Psoas muscle (tissue), 8 donors: Measurements from ENCODE around the gene ARHGEF17. TPM values are rescaled to one million over a fixed set of nuclear protein-coding genes. Genes with fewer than 3 reads are reported as not detected.
A peak's percentile ranks its signal among the peaks of the same experiment; 100 is the strongest.

Experiments used
- ATAC-seq, 4 donors: fragments of 200-7000 bp; cut with Tn5 transposase; one replicate each; pipeline ENCODE4 v1.9.1; 2020; ENCODE audit warnings: moderate library complexity in 3 of 4, mild to moderate bottlenecking in 2 of 4
- DNase-seq, 2 donors: peaks; one replicate each; pipeline ENCODE4 v3.0.0-alpha.2; 2020
- H3K27ac ChIP-seq: fragments of 200-600 bp; one replicate; pipeline ENCODE4 v1.8.0; 2022
- H3K27me3 ChIP-seq, 3 donors: fragments of 200-600 bp in 1 of 3; one replicate each; pipeline versions ENCODE4 v1.6.1 to v1.8.0; 2013 to 2022; ENCODE audit warnings: low read length in 2 of 3, mild to moderate bottlenecking in 2 of 3, moderate library complexity in 1 of 3; ENCODE audit not compliant: insufficient read depth in 3 of 3
- H3K36me3 ChIP-seq, 2 donors: fragments of 200-600 bp in 1 of 2; one replicate each; pipeline versions ENCODE4 v1.6.1 to v1.8.0; 2013 to 2022; ENCODE audit warnings: low read depth in 1 of 2, mild to moderate bottlenecking in 1 of 2, moderate library complexity in 1 of 2; ENCODE audit not compliant: insufficient read depth in 1 of 2
- H3K4me1 ChIP-seq: fragments of 200-600 bp; one replicate; pipeline ENCODE4 v1.8.0; 2022
- H3K4me3 ChIP-seq: fragments of 200-600 bp; one replicate; pipeline ENCODE4 v1.8.0; 2022; ENCODE audit warnings: mild to moderate bottlenecking
- H3K9me3 ChIP-seq: fragments of 200-600 bp; one replicate; pipeline ENCODE4 v1.8.0; 2022
- WGBS, 3 donors: extraction: QIAGEN DNeasy Blood & Tissue Kit; methylation state at CpG; one replicate each; pipeline versions ENCODE4 v1.1.6 to v1.1.7; 2013; 5-methylcytosine and 5-hydroxymethylcytosine counted together
- intact Hi-C, 2 donors: fragments of 100-400 bp; cut with DNase I; formaldehyde crosslinking; loops; one replicate each; pipeline versions ENCODE4 v1.11.0 to v1.14.2; 2022
- polyA plus RNA-seq, 3 donors: library from polyadenylated mRNA; stranded (reverse); fragments of 200-250 nt; gene quantifications; one replicate each; pipeline ENCODE4 v1.2.3, GENCODE V29; 2013
- total RNA-seq, 4 donors: library from RNA; stranded (reverse); fragmentation: NEBNext Ultra II Directional in 2 of 4; extraction: Animal tissue kit (Norgen Biotek cat#: 25700) in 2 of 4; gene quantifications; one replicate each; pipeline versions ENCODE4 v1.2.1 to v1.2.4, GENCODE V29; 2021 to 2023
- TF ChIP-seq, protein P1 (sequence below): fragments of 200-600 bp; IDR thresholded peaks from one replicate; pipeline ENCODE4 v1.8.0; 2022; ENCODE audit warnings: antibody characterized with exemption
- donor health status: healthy with polysubstance abuse.
- donor health status: DM: no; HTN: no; CAD: no; lungs with moderate emphysema.
- donor health status: Bipolar disorder and iron deficiency.
- donor health status: healthy.
- donor health status: DM: yes; HTN: yes; CAD: no.
- donor health status: DM: no; HTN: no; CAD: no.
- donor health status: DM: no; HTN: no; CAD: no.
- donor health status: DM: yes; HTN: yes; CAD: no.

Gene ARHGEF17
- total and polyA plus RNA-seq, 7 donors: 5.7 to 38.4 (median 10.8) TPM

DNA sequence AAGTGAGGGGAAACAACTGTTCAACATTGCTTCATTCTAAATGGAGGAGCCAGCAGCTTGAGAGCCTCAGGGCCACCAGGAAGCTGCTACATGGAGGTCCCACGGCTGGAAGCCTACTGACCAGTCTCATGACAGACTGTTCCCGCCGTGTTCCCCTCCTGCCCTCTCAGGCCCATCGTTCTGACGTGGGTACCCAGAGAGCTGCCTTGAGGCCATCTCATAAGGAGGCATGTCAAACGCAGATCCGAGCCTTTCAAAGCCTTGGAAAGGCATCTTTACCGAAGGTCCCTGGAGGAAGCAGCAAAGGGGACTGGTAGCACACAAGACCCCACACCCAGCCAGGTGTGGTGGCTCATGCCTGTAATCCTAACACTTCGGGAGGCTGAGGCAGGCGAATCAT lies 8.3 kb upstream of the ARHGEF17 start:
- DNase-seq: peak in 1 of 2 donors; percentile 19
- Histone ChIP-seq H3K27me3 (no peaks in the 10 kb centered on the region), H3K36me3 (no peaks in the 10 kb centered on the region), H3K27ac (no peak overlapping the region), H3K4me3 (no peak overlapping the region), H3K4me1 (no peaks in the 10 kb centered on the region), H3K9me3 (no peaks in the 10 kb centered on the region)
- 86 to 88% (median 86%) methylated on average over 10 of the region's 10 CpGs for WGBS, 3 donors
- TF ChIP-seq, protein P1, sequence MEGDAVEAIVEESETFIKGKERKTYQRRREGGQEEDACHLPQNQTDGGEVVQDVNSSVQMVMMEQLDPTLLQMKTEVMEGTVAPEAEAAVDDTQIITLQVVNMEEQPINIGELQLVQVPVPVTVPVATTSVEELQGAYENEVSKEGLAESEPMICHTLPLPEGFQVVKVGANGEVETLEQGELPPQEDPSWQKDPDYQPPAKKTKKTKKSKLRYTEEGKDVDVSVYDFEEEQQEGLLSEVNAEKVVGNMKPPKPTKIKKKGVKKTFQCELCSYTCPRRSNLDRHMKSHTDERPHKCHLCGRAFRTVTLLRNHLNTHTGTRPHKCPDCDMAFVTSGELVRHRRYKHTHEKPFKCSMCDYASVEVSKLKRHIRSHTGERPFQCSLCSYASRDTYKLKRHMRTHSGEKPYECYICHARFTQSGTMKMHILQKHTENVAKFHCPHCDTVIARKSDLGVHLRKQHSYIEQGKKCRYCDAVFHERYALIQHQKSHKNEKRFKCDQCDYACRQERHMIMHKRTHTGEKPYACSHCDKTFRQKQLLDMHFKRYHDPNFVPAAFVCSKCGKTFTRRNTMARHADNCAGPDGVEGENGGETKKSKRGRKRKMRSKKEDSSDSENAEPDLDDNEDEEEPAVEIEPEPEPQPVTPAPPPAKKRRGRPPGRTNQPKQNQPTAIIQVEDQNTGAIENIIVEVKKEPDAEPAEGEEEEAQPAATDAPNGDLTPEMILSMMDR: no peak
- intact Hi-C loops: loop anchor here in 1 of 2 donors (5.0 kb wide), 1 partner anchor 33 kb away; no protein-coding TSS in a partner anchor
- ATAC-seq: no peak

DNA sequence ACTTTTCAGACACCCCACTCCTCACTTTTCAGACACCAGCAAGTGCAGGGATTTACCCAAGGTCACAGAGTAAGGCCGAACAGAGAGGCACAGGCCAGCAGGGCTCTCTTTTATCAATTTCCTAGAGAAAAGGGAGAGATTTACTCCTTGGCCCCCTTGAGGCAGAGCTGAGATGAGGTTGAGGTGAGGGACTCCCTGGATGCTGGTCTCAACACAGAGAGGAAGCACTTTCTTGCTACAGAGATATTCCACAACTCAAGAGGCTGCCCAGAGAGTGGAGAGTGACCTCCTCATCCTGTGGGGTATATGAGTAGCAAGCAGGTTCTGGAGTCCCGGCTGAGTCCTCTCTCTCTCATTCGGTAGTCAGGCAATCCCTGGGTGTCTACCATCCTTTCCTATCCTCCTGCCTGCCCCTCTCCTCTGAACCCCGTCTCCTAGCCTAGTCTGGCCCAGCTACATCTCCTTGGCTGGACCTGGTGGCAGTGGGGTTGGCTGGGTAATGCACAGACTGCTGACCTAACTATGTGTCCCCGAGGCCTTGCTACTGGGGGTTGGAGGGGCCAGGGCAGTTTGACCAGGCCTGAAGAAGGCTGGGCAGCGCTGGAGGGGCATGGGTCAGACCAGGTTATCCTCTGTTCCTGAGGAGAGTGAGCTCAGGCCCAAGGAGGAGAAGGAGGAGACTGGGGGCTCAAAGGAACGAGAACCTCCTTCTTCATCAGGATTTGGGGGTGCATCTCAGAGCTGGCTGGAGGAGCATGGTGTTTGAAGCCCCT lies 1.8 kb upstream of the ARHGEF17 start:
- H3K36me3 ChIP-seq: no peaks in the 10 kb centered on the region
- DNase-seq (peak in 1 of 2 donors; percentile 43), ATAC-seq (no peak)
- TF ChIP-seq, protein P1: no peak
- no peak overlapping the region for H3K4me3 ChIP-seq
- WGBS, 3 donors: 71 to 87% (median 73%) methylated on average over 6 to 7 of the region's 7 CpGs
- intact Hi-C loops: loop anchor here in 1 of 2 donors (2.0 kb wide), 1 partner anchor 87 kb away; no protein-coding TSS in a partner anchor
- H3K4me1 ChIP-seq: peaks cover 9% of the 10 kb centered on the region
- no peak overlapping the region for H3K27ac ChIP-seq
- H3K9me3 ChIP-seq: no peaks in the 10 kb centered on the region
- peaks cover 0 to 5% (median 4%) of the 10 kb centered on the region in 3 donors for H3K27me3 ChIP-seq

DNA sequence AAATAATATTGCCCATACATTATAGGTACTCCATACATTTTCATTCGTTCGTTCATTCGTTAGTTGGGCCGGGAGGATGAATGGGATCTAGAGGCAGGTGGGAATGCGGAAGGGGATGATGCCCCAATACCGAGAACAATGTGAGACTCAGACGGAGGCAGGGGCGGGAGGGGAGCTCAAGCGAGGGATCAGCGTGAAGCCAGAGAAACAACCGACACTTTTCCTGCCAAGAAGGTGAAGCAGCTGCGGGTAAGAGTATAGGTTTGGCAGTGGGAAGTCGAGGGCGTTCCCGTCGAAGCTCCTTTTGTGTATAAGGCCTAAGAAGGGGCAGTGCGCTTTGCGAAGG lies 1.1 kb upstream of the ARHGEF17 start:
- WGBS, 3 donors: 9 to 11% (median 11%) methylated on average over 18 of the region's 18 CpGs
- ATAC-seq: peak in 1 of 4 donors; percentile 1
- Histone ChIP-seq H3K27ac (peak overlapping the region; percentile 32), H3K4me1 (peaks cover 9% of the 10 kb centered on the region), H3K27me3 (peaks cover 0 to 5% (median 4%) of the 10 kb centered on the region in 3 donors), H3K36me3 (no peaks in the 10 kb centered on the region), H3K9me3 (no peaks in the 10 kb centered on the region), H3K4me3 (peak overlapping the region; percentile 80)
- DNase-seq: peak in 1 of 2 donors; percentile 26
- TF ChIP-seq, protein P1: no peak
- intact Hi-C loops: loop anchor here (1.0 to 2.0 kb wide), 2 partner anchors 28 to 86 kb away; no protein-coding TSS in a partner anchor

DNA sequence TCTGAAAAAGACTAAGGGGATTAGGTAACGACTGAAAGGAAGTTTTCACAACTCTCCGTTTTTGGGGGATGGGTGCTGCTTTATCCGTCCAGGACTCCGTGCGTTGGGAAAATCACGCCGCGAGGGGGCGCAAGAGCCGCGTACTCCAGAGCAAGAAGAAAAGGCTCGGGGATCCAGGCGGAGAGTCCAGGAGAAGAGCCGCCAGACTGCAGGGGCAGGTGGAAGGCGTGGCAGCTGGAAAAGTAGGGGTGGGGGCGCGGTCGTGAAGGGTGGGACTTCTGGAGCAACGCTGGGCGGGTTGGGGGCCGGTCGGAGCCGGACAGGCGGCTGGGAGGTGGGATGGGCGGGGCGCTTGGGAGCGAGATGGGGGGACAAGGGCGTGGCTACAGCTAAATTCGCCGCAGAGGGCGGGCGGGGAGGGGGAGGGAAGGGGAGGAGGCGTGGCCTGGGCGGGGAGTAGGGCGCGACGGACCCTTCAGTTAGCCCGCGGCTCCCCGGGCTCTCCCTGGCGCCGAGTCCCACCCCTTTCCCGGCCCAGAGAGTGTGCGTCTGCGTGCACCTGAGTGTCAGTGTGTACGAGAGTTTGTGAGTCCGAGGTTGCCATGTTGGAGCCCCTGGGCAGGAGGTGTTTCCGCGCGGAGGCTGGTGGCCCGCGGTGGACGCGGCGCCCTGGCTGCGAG lies 613 bp upstream of the ARHGEF17 start:
- TF ChIP-seq, protein P1: peak; percentile 75
- ATAC-seq (peak; percentile 64 to 88 (median 76)), DNase-seq (peak; percentile 97 to 98)
- intact Hi-C loops: loop anchor here (1.0 to 2.0 kb wide), 2 partner anchors 28 to 85 kb away; no protein-coding TSS in a partner anchor
- peaks cover 9% of the 10 kb centered on the region for H3K4me1 ChIP-seq
- no peaks in the 10 kb centered on the region for H3K9me3 ChIP-seq
- H3K36me3 ChIP-seq: no peaks in the 10 kb centered on the region
- peaks cover 0 to 5% (median 4%) of the 10 kb centered on the region in 3 donors for H3K27me3 ChIP-seq
- H3K27ac ChIP-seq: peak overlapping the region; percentile 82
- H3K4me3 ChIP-seq: peak overlapping the region; percentile 80
- 0% methylated on average over 49 to 56 of the region's 56 CpGs for WGBS, 3 donors
